CD4-positive, alpha-beta T cell treated with Interleukin-12 subunit alpha and Interleukin-12 subunit beta, for 1 hour (primary cell): Measurements from ENCODE around the gene TMEM247.

Source experiments
- DNase-seq: peaks from one replicate; pipeline ENCODE4 v3.0.0-alpha.2; 2020

TMEM247 gene

GRCh38 chr2:46490521-46491141, 11.3 kb downstream of the TMEM247 start:
- DNase-seq, result no peak

GRCh38 chr2:46492301-46492700, 12.9 kb downstream of the TMEM247 start:
- no peak for DNase-seq

- DNase-seq, result no peak
Observed at GRCh38 chr2:46493241-46493970, 14.0 kb downstream of the TMEM247 start.

- DNase-seq, result no peak
Observed at GRCh38 chr2:46493971-46494250, 14.5 kb downstream of the TMEM247 start.

GRCh38 chr2:46494596-46494995, 15.2 kb downstream of the TMEM247 start:
- DNase-seq, result no peak

- DNase-seq, result no peak
Observed at GRCh38 chr2:46495231-46496030, 16.1 kb downstream of the TMEM247 start.

GRCh38 chr2:46497766-46498165, 18.4 kb downstream of the TMEM247 start:
- DNase-seq, result no peak

GRCh38 chr2:46498681-46499080, 19.3 kb downstream of the TMEM247 start:
- no peak for DNase-seq

GRCh38 chr2:46499392-46499785, 20.0 kb downstream of the TMEM247 start:
- DNase-seq, result no peak

- DNase-seq, result no peak
Observed at GRCh38 chr2:46500801-46501200, 21.4 kb downstream of the TMEM247 start.

- DNase-seq, result no peak
Observed at GRCh38 chr2:46502291-46502885, 23.0 kb downstream of the TMEM247 start.

GRCh38 chr2:46503686-46504085, 24.3 kb downstream of the TMEM247 start:
- no peak for DNase-seq

GRCh38 chr2:46504221-46504620, 24.9 kb downstream of the TMEM247 start:
- no peak for DNase-seq

GRCh38 chr2:46504685-46505471, 25.5 kb downstream of the TMEM247 start:
- DNase-seq, result no peak

- no peak for DNase-seq
Observed at GRCh38 chr2:46505472-46505783, 26.1 kb downstream of the TMEM247 start.

GRCh38 chr2:46506131-46506706, 26.9 kb downstream of the TMEM247 start:
- DNase-seq, result no peak

- DNase-seq, result no peak
Observed at GRCh38 chr2:46508312-46508711, 28.9 kb downstream of the TMEM247 start.

GRCh38 chr2:46508759-46509158, 29.4 kb downstream of the TMEM247 start:
- DNase-seq, result no peak

GRCh38 chr2:46509804-46510203, 30.4 kb downstream of the TMEM247 start:
- DNase-seq, result no peak

- DNase-seq, result no peak
Observed at GRCh38 chr2:46510598-46511177, 31.3 kb downstream of the TMEM247 start.

GRCh38 chr2:46512185-46512584, 32.8 kb downstream of the TMEM247 start:
- DNase-seq, result no peak

- no peak for DNase-seq
Observed at GRCh38 chr2:46514738-46515137, 35.4 kb downstream of the TMEM247 start.
